H9 (cell line): ENCODE results near the gene NRG2. TPM values are rescaled to one million over a fixed set of nuclear protein-coding genes. Genes with fewer than 3 reads are reported as not detected.

Experiments
- DNase-seq: peaks from one replicate; pipeline ENCODE4 v3.0.0-alpha.2; 2017
- H2AFZ ChIP-seq: one replicate; pipeline ENCODE4 v1.6.1; 2013; ENCODE audit warnings: mild to moderate bottlenecking, low read length, control low read depth, moderate library complexity
- H2AK5ac ChIP-seq: 2 replicates; pipeline ENCODE4 v1.6.1; 2013; ENCODE audit warnings: low read length, control low read depth, mixed read lengths; ENCODE audit not compliant: insufficient read length
- H2BK120ac ChIP-seq: one replicate; pipeline ENCODE4 v1.6.1; 2013; ENCODE audit warnings: low read depth, mild to moderate bottlenecking, low read length, control low read depth, inconsistent platforms; ENCODE audit not compliant: poor library complexity, severe bottlenecking
- H2BK12ac ChIP-seq: 2 replicates; pipeline ENCODE4 v1.6.1; 2013; ENCODE audit warnings: low read length, control low read depth, mixed read lengths, low read depth; ENCODE audit not compliant: insufficient read length
- H2BK15ac ChIP-seq: 2 replicates; pipeline ENCODE4 v1.6.1; 2013; ENCODE audit warnings: low read depth, low read length, control low read depth
- H2BK20ac ChIP-seq: one replicate; pipeline ENCODE4 v1.6.1; 2013; ENCODE audit warnings: low read depth, mild to moderate bottlenecking, low read length, control low read depth, inconsistent platforms; ENCODE audit not compliant: poor library complexity, severe bottlenecking
- H2BK5ac ChIP-seq: 2 replicates; pipeline ENCODE4 v1.6.1; 2013; ENCODE audit warnings: low read length, control low read depth, mixed read lengths; ENCODE audit not compliant: insufficient read length
- H3K14ac ChIP-seq: 2 replicates; pipeline ENCODE4 v1.6.1; 2013; ENCODE audit warnings: low read length, control low read depth; ENCODE audit not compliant: insufficient read depth
- H3K18ac ChIP-seq: 2 replicates; pipeline ENCODE4 v1.6.1; 2013; ENCODE audit warnings: low read depth, mild to moderate bottlenecking, mixed read lengths, low read length, control low read depth; ENCODE audit not compliant: insufficient read length
- H3K23ac ChIP-seq: 2 replicates; pipeline ENCODE4 v1.6.1; 2013; ENCODE audit warnings: low read length, control low read depth, mixed read lengths, low read depth; ENCODE audit not compliant: insufficient read length
- H3K23me2 ChIP-seq: 2 replicates; pipeline ENCODE4 v1.6.1; 2013; ENCODE audit warnings: low read depth, mild to moderate bottlenecking, mixed read lengths, low read length, control low read depth; ENCODE audit not compliant: insufficient read length, poor library complexity, severe bottlenecking
- H3K27ac ChIP-seq: 2 replicates; pipeline ENCODE4 v1.5.1; 2013; ENCODE audit warnings: low read length, control low read depth, mixed read lengths, low read depth; ENCODE audit not compliant: insufficient read length
- H3K27me3 ChIP-seq: 2 replicates; pipeline ENCODE4 v1.6.1; 2013; ENCODE audit warnings: low read length, control low read depth, inconsistent platforms; ENCODE audit not compliant: insufficient read depth
- H3K4ac ChIP-seq: 2 replicates; pipeline ENCODE4 v1.6.1; 2013; ENCODE audit warnings: low read depth, mild to moderate bottlenecking, control low read depth, inconsistent platforms, low read length, moderate library complexity
- H3K4me1 ChIP-seq: 2 replicates; pipeline ENCODE4 v1.6.1; 2013; ENCODE audit warnings: low read length, control low read depth, inconsistent platforms; ENCODE audit not compliant: insufficient read depth
- H3K4me2 ChIP-seq: 2 replicates; pipeline ENCODE4 v1.6.1; 2013; ENCODE audit warnings: low read length, control low read depth, mixed read lengths; ENCODE audit not compliant: insufficient read length, insufficient read depth
- H3K56ac ChIP-seq: 2 replicates; pipeline ENCODE4 v1.6.1; 2013; ENCODE audit warnings: low read depth, mild to moderate bottlenecking, mixed read lengths, low read length, control low read depth; ENCODE audit not compliant: insufficient read length
- H3K79me1 ChIP-seq: 2 replicates; pipeline ENCODE4 v1.6.1; 2013; ENCODE audit warnings: low read depth, mild to moderate bottlenecking, moderate library complexity, low read length, control low read depth, inconsistent platforms; ENCODE audit not compliant: insufficient read depth, poor library complexity, severe bottlenecking
- H3K79me2 ChIP-seq: 2 replicates; pipeline ENCODE4 v1.6.1; 2013; ENCODE audit warnings: low read length, control low read depth, inconsistent platforms; ENCODE audit not compliant: insufficient read depth
- H3K9ac ChIP-seq: 2 replicates; pipeline ENCODE4 v1.6.1; 2013; ENCODE audit warnings: low read length, control low read depth, mixed read lengths; ENCODE audit not compliant: insufficient read length; ENCODE audit errors: extremely low read depth
- H3K9me3 ChIP-seq: one replicate; pipeline ENCODE4 v1.6.1; 2013; ENCODE audit warnings: low read depth, low read length, inconsistent platforms; ENCODE audit not compliant: control insufficient read depth
- H3T11ph ChIP-seq: one replicate; pipeline ENCODE4 v1.6.1; 2013; ENCODE audit warnings: mild to moderate bottlenecking, low read length, control low read depth, inconsistent platforms
- H4K20me1 ChIP-seq: one replicate; pipeline ENCODE4 v1.6.1; 2013; ENCODE audit not compliant: control insufficient read depth, insufficient read length, insufficient read depth
- H4K5ac ChIP-seq: 2 replicates; pipeline ENCODE4 v1.6.1; 2013; ENCODE audit warnings: low read depth, mild to moderate bottlenecking, mixed read lengths, low read length, control low read depth; ENCODE audit not compliant: insufficient read length
- H4K8ac ChIP-seq: replicated peaks from 2 replicates; pipeline ENCODE4 v1.6.1; 2013; ENCODE audit warnings: low read length, control low read depth, mixed read lengths, low read depth; ENCODE audit not compliant: insufficient read length
- H4K91ac ChIP-seq: 2 replicates; pipeline ENCODE4 v1.6.1; 2013; ENCODE audit warnings: low read depth, mild to moderate bottlenecking, moderate library complexity, mixed read lengths, low read length, control low read depth; ENCODE audit not compliant: insufficient read length
- H3K27ac Mint-ChIP-seq, 3 experiments: 2 replicates in 2 of 3; 3 replicates in 1 of 3; pipeline ENCODE4 v1.8.0; 2020 to 2021; ENCODE audit warnings: mixed read lengths in 3 of 3, mild to moderate bottlenecking in 1 of 3, moderate library complexity in 1 of 3
- H3K27me3 Mint-ChIP-seq: 2 replicates; pipeline ENCODE4 v1.8.0; 2021; ENCODE audit warnings: low read depth, mild to moderate bottlenecking, moderate library complexity, mixed read lengths
- H3K36me3 Mint-ChIP-seq, 3 experiments: 2 replicates in 2 of 3; 3 replicates in 1 of 3; pipeline ENCODE4 v1.8.0; 2020 to 2021; ENCODE audit warnings: low read depth in 3 of 3, mixed read lengths in 3 of 3; ENCODE audit not compliant: insufficient read depth in 1 of 3
- H3K4me1 Mint-ChIP-seq, 2 experiments: 2 replicates each; pipeline ENCODE4 v1.8.0; 2020; ENCODE audit warnings: mixed read lengths in 2 of 2
- H3K4me3 Mint-ChIP-seq, 2 experiments: 2 replicates in 1 of 2; 3 replicates in 1 of 2; pipeline ENCODE4 v1.8.0; 2020 to 2021; ENCODE audit warnings: mild to moderate bottlenecking in 2 of 2, mixed read lengths in 2 of 2, moderate library complexity in 1 of 2
- H3K9me3 Mint-ChIP-seq, 2 experiments: 2 replicates in 1 of 2; 3 replicates in 1 of 2; pipeline ENCODE4 v1.8.0; 2020; ENCODE audit warnings: mild to moderate bottlenecking in 2 of 2, mixed read lengths in 2 of 2, moderate library complexity in 1 of 2
- CTCF ChIP-seq: fragments of 200-600 bp; sonication (generic); conservative IDR thresholded peaks from 3 replicates; pipeline ENCODE4 v1.8.0; 2021; ENCODE audit warnings: antibody characterized with exemption, mild to moderate bottlenecking
- WGBS: extraction: QIAGEN DNeasy Blood & Tissue Kit; methylation state at CpG from one replicate; pipeline ENCODE4 v1.1.7; 2013; ENCODE audit warnings: missing lambda C conversion rate, low lambda C conversion rate, mixed read lengths; ENCODE audit not compliant: insufficient read length; ENCODE audit errors: extremely low coverage; 5-methylcytosine and 5-hydroxymethylcytosine counted together
- total RNA-seq: library from RNA; stranded (reverse); gene quantifications from 2 replicates; pipeline ENCODE4 v1.2.1, GENCODE V29; 2021

NRG2 gene
- total RNA-seq, 1 experiment from 2014 or later, result not detected

- H3K36me3 Mint-ChIP-seq, result no peaks in the 10 kb centered on the region
- no peak overlapping the region for H2BK5ac ChIP-seq
- H2AK5ac ChIP-seq, result no peak overlapping the region
- no peak overlapping the region for H3K14ac ChIP-seq
- H3K27ac ChIP-seq, result no peak overlapping the region
- H4K5ac ChIP-seq, result no peak overlapping the region
- no peak overlapping the region for H3K23ac ChIP-seq
- no peak overlapping the region for H3K4me3 Mint-ChIP-seq
- H3K9ac ChIP-seq, result no peak overlapping the region
- no peak overlapping the region for H3K56ac ChIP-seq
- peaks cover 14% of the 10 kb centered on the region for H3K23me2 ChIP-seq
- H3K79me1 ChIP-seq, result no peaks in the 10 kb centered on the region
- no peaks in the 10 kb centered on the region for H3K4me1 ChIP-seq
- WGBS, result no CpG with 5 or more reads among the region's 2 CpGs
- H3K27ac Mint-ChIP-seq, result no peak overlapping the region
- no peak overlapping the region for H2BK12ac ChIP-seq
- H2AFZ ChIP-seq, result no peak overlapping the region
- no peaks in the 10 kb centered on the region for H4K20me1 ChIP-seq
- no peak overlapping the region for H4K8ac ChIP-seq
- no peak for TF ChIP-seq CTCF
- no peak overlapping the region for H2BK15ac ChIP-seq
- no peak overlapping the region for H2BK20ac ChIP-seq
- no peak overlapping the region for H3K4me2 ChIP-seq
- peaks cover 38% of the 10 kb centered on the region for H3K27me3 Mint-ChIP-seq
- no peak overlapping the region for H2BK120ac ChIP-seq
- no peak overlapping the region for H3K4ac ChIP-seq
- H4K91ac ChIP-seq, result no peak overlapping the region
- no peak overlapping the region for H3T11ph ChIP-seq
- no peaks in the 10 kb centered on the region for H3K9me3 Mint-ChIP-seq
- peak; percentile 1 for DNase-seq
- no peak overlapping the region for H3K18ac ChIP-seq
- no peaks in the 10 kb centered on the region for H3K9me3 ChIP-seq
- peaks cover 30% of the 10 kb centered on the region for H3K27me3 ChIP-seq
- H3K79me2 ChIP-seq, result no peaks in the 10 kb centered on the region
- peaks cover 7 to 13% of the 10 kb centered on the region in 2 experiments for H3K4me1 Mint-ChIP-seq
These were observed 136.4 kb downstream of the NRG2 start for GRCh38 chr5:139906661-139907060.
